GM18868 (cell line): ENCODE results near the gene TFF1.

Experiments used
- ATAC-seq: cut with Tn5 transposase; IDR thresholded peaks from one replicate; pipeline ENCODE4 v1.9.1; 2021; ENCODE audit warnings: mild to moderate bottlenecking, moderate library complexity; ENCODE audit not compliant: unreplicated experiment

Gene TFF1

GRCh38 chr21:42383331-42383730 is 17.0 kb upstream of the TFF1 start:
- no peak for ATAC-seq

DNA sequence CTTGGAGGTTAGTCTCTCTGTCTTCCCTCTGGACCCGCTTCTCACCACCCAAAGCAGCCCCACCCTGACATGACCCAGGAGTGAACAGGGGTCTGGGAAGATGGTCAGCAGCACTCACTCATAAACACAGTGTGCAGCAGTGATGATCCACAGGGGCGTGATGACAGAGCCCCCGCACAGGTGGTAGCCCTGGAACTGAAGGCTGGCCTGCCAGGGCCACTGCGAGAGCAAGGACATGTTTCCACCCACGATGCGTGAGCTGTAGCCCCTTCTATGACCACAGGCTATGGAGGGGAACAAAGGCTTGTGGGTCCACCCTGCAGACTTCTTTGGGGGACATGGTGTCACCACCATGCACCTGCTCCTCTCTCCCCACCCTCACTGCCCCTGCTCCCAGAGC is 16.6 kb upstream of the TFF1 start:
- no peak for ATAC-seq

DNA sequence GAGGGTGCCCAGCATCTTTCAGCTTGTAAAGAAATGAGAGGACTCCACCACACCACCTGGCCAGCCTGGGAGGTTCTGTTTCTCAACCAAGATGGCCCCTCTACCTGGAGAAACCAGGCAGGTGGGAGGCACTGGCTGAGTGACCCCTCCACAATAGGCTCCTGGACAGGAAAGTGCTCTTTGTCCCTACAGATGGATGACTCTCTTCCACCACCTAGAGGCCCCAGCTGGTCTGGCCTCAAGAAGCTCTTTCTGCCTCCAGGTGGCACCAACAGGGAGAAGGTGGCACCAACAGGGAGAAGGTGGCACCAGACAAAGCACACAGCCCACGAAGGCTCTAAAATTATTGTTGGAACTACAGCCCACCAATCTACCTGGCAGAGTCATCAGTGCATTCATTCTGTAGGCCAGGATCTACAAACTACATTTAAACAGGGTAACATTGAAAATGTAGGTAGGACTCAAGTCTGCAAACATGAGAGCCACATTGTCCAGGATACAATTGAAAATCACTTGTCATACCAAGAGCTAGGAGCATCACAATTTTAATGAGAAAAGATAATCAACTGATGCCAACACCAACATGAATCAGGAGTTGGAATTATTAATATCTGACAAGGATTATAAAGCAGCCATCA is 15.1 kb upstream of the TFF1 start:
- ATAC-seq, result no peak

GRCh38 chr21:42379426-42380215 is 13.3 kb upstream of the TFF1 start:
- no peak for ATAC-seq

GRCh38 chr21:42378418-42378817 is 12.1 kb upstream of the TFF1 start:
- no peak for ATAC-seq

DNA sequence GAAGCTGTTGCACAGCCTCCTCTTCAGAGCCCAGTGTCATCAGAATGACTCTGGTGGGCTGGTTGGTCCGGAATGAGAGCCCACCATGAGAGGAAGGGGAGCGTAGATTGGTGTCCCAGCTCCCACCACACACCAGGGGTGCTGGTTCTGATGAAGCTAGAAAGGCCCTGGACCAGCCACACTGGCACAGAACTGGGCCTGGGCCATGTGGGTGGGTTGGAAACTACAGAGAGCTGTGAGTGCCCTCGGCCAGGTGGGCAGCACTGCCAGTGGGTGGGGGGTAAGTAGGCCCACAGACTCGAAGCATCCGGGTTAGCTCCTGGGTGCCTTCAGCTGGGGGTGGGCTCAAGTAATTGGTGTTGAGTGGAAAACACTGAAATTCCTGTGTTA is 11.6 kb upstream of the TFF1 start:
- no peak for ATAC-seq

DNA sequence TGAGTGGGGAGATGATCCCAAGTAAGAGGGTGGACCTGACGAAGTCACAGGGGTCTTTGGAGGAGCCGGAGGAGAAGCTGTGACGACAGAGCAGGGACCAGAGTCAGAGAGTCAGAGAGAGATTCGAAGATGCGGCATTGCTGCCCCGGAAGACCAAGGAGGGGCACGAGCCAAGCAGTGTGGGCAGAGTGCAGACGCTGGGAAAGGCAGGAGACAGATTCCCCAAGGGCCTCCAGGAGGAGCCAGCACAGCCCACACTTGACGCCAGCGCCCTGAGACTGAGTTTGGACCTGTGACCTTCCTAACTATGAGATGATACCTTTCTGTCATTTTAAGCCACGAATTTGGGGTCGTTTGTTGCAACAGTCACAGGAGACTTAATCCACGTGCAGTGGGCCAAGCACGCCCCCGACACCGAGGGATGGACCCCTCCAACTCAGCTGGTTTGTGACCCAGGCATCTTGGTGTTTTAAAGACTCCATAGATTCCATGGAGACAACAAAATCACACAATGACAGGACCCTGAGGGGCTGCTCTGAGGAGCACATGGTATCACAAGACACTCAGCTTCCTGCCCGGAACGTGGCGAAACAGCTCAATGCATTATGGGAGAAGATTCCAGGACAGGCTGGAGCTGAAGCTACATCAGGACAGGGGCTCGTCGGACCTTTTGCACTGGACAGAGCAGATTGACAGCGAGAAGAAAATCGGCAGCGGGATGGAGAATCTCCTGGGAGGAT is 11.0 kb upstream of the TFF1 start:
- ATAC-seq, result no peak

- ATAC-seq, result no peak
Measured at GRCh38 chr21:42376338-42376982, 10.1 kb upstream of the TFF1 start.

GRCh38 chr21:42375966-42376337 is 9.6 kb upstream of the TFF1 start:
- ATAC-seq, result no peak

- no peak for ATAC-seq
Measured at GRCh38 chr21:42375506-42375905, 9.2 kb upstream of the TFF1 start.

DNA sequence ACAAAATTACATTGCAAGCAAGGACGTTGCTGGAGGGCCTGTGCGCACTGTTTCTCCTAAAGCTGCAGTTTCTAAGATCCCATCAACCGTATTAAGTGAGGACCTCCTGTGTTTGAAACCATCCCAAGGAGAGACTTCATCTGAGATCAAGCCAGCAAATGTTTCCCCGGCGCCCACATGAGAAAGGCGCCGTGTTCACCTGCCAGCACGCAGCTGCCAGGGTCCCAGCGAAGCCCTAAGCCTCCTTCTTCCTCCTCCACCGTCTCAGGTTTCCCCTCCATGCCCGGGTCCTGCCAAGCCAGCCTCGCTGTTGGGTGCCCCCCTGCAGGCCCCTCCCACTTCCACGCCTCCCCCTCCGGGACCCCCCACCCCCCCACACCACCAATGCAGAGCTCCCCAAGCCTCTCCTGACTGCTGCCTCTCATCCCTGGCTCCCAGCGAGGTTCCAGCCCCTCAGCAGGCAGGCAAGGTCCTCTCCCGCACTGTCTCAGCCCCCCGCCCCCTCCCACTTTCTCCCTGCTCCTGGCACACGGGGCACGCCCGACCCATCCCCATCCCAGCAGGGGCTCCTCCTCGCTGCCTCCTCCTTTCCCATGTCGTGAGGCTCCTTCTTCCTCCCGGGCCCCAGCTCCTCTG is 8.6 kb upstream of the TFF1 start:
- ATAC-seq, result no peak

- ATAC-seq, result no peak
Measured at GRCh38 chr21:42374457-42374856, 8.1 kb upstream of the TFF1 start.

GRCh38 chr21:42373908-42374455 is 7.6 kb upstream of the TFF1 start:
- ATAC-seq, result no peak

- ATAC-seq, result no peak
Measured at GRCh38 chr21:42373196-42373907, 7.0 kb upstream of the TFF1 start.

- ATAC-seq, result no peak
Measured at GRCh38 chr21:42370894-42371654, 4.7 kb upstream of the TFF1 start.

- no peak for ATAC-seq
Measured at GRCh38 chr21:42369821-42370220, 3.5 kb upstream of the TFF1 start.

DNA sequence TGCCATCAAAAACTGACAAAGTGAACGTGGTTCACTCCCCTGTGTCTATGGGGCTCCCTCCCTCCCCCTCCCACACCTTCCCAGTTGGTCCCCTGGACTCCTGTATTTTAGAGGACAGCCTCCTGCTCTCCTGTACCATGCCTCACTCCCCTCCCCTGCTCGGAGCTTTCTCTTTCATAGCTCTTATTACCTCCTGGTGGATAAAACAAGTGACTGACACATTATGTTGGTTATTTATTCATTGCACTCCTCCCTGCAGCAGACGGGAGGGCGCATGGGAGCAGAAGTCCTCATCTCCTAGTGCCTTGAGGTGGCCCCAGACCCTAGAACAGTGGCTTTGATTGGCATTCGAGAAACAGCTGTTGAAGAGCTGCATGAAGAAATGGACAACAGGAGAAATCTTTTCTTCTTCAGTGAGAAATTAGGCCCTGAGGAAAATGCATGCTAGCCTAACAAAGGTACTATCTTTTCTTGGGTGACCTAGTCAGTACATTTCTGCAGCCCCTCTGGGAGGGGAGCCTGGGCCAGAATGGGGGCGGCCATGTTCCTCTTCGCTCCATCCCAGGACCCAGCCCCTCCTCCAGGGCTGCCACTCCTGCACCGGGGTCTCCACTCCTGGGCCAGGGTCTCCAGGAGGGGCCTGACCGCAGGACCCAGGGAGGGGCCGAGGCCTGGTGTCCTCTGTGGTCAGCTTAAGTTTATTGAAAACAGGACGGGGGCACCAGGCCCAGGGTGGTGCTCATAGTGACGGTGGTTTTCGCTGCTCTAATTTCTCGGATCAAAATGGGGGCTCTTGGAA is 1.2 kb upstream of the TFF1 start:
- ATAC-seq, result no peak

DNA sequence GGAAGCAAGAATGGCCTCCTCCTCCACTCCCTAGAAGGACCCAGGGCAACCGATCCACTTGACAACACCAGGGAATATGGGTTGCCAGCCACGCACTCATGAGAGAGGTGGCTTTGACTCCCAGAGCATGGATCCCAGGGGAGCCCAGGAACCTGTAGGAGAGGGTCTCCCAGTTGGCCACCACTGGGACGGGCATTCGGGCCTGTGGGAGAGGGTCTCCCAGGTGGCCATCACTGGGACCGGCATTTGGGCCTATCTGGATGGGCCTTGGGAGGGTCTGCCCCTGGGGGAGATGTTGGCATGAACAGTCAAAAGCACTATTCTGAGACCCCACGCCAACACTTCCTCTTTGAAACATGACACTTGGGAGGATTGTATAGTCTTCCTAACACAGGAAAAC is 565 bp downstream of the TFF1 start:
- no peak for ATAC-seq
